HepG2 (cell line): ENCODE results near the gene GDF9. TPM values are rescaled to one million over a fixed set of nuclear protein-coding genes. Genes with fewer than 3 reads are reported as not detected.

ENCODE experiments used
- ATAC-seq: fragments of 200-7000 bp; cut with Tn5 transposase; 3 replicates; pipeline ENCODE4 v1.9.1; 2020; ENCODE audit warnings: mild to moderate bottlenecking, moderate library complexity
- BruUV-seq: library from RNA; stranded (reverse); fragments of 400-500 nt; replicated peaks from 2 replicates; lab custom pipeline; 2021; lab: Mats Ljungman, UMichigan
- CTCF ChIA-PET: fragments of 300-600 bp; formaldehyde crosslinking; extraction: SDS; loops from one replicate; lab custom pipeline; 2021; ENCODE audit warnings: low total read pairs, inconsistent platforms, low intra/inter-chr PET ratio; lab: Yijun Ruan, JAX
- POLR2A ChIA-PET: fragments of 350-600 bp; sonication (Branson Sonifier 250); formaldehyde crosslinking; loops from one replicate; lab custom pipeline; 2020; ENCODE audit warnings: antibody characterized with exemption, inconsistent platforms; lab: Yijun Ruan, JAX
- DNase-seq: peaks from one replicate; pipeline ENCODE4 v3.0.0-alpha.2; 2015; ENCODE audit warnings: low spot score
- FAIRE-seq: peaks from 3 replicates; lab custom pipeline; 2011; peaks lifted over from hg19 to GRCh38; lab: Jason Lieb, UNC
- H2AFZ ChIP-seq: one replicate; pipeline ENCODE4 v1.6.1; 2011; ENCODE audit warnings: low read length, inconsistent platforms
- H3K27ac ChIP-seq: fragments of 300-600 bp; 3 replicates; pipeline ENCODE4 v1.8.0; 2011; ENCODE audit warnings: mixed run types, mild to moderate bottlenecking, mixed read lengths, low read length, inconsistent platforms; ENCODE audit not compliant: insufficient read depth; ENCODE audit errors: extremely low read length
- H3K27me3 ChIP-seq, 2 experiments: fragments of 200-600 bp in 1 of 2; 2 replicates in 1 of 2; 3 replicates in 1 of 2; pipeline versions ENCODE4 v1.6.0 to v1.8.0; 2011; ENCODE audit warnings: low read length in 2 of 2, mild to moderate bottlenecking in 2 of 2, moderate library complexity in 2 of 2, inconsistent platforms in 1 of 2; ENCODE audit not compliant: insufficient read depth in 2 of 2, control insufficient read depth in 1 of 2
- H3K36me3 ChIP-seq, 2 experiments: fragments of 200-600 bp in 1 of 2; replicated peaks in 1 of 2; 2 replicates in 1 of 2; 3 replicates in 1 of 2; pipeline versions ENCODE4 v1.5.1 to v1.8.0; 2011; ENCODE audit warnings: low read length in 2 of 2, inconsistent platforms in 1 of 2; ENCODE audit not compliant: insufficient read depth in 2 of 2, control insufficient read depth in 1 of 2
- H3K4me1 ChIP-seq: 2 replicates; pipeline ENCODE4 v1.5.1; 2012; ENCODE audit warnings: low read length, inconsistent platforms; ENCODE audit not compliant: insufficient read depth
- H3K4me2 ChIP-seq: 2 replicates; pipeline ENCODE4 v1.6.0; 2011; ENCODE audit warnings: low read depth, low read length, inconsistent platforms
- H3K4me3 ChIP-seq, 3 experiments: fragments of 200-600 bp in 1 of 3; sonication (generic), shearing (Covaris generic) in 1 of 3; replicated peaks in 1 of 3; 2 replicates each; pipeline ENCODE4 v1.5.1; 2011 to 2016; ENCODE audit warnings: low read length in 3 of 3, inconsistent platforms in 2 of 3, low read depth in 2 of 3, mild to moderate bottlenecking in 2 of 3, control low read depth in 1 of 3, mixed read lengths in 1 of 3; ENCODE audit not compliant: insufficient read depth in 1 of 3
- H3K79me2 ChIP-seq: one replicate; pipeline ENCODE4 v1.6.1; 2011; ENCODE audit warnings: low read length, inconsistent platforms; ENCODE audit not compliant: insufficient read depth
- H3K9ac ChIP-seq: 2 replicates; pipeline ENCODE4 v1.6.0; 2011; ENCODE audit warnings: mild to moderate bottlenecking, low read depth, low read length, inconsistent platforms; ENCODE audit not compliant: insufficient read depth
- H3K9me3 ChIP-seq: 2 replicates; pipeline ENCODE4 v1.5.1; 2012; ENCODE audit warnings: mild to moderate bottlenecking, low read length
- H4K20me1 ChIP-seq: 2 replicates; pipeline ENCODE4 v1.6.0; 2011; ENCODE audit warnings: inconsistent platforms, mild to moderate bottlenecking, low read length, moderate library complexity; ENCODE audit not compliant: insufficient read depth
- AGO2 ChIP-seq: fragments of 200-400 bp; formaldehyde crosslinking; optimal IDR thresholded peaks from 2 replicates; pipeline ENCODE3; 2017; ENCODE audit warnings: mild to moderate bottlenecking, low read depth, low read length, moderate library complexity
- ELF1 ChIP-seq: sonication (generic); formaldehyde crosslinking; IDR thresholded peaks from 2 replicates; pipeline ENCODE4 v1.4.0; 2020; ENCODE audit warnings: missing genetic modification reagents
- ETV6 ChIP-seq: sonication (generic); formaldehyde crosslinking; conservative IDR thresholded peaks from 2 replicates; pipeline ENCODE4 v1.4.0; 2020; ENCODE audit warnings: missing genetic modification reagents
- HOXA5 ChIP-seq: sonication (generic); formaldehyde crosslinking; IDR thresholded peaks from 2 replicates; pipeline ENCODE4 v1.4.0; 2020; ENCODE audit warnings: missing genetic modification reagents
- TARDBP ChIP-seq: sonication (generic); formaldehyde crosslinking; IDR thresholded peaks from 2 replicates; pipeline ENCODE4 v1.8.0; 2022; ENCODE audit warnings: mild to moderate bottlenecking, missing genetic modification reagents
- ZFP91 ChIP-seq: sonication (generic); formaldehyde crosslinking; IDR thresholded peaks from 2 replicates; pipeline ENCODE4 v1.9.0; 2022; ENCODE audit warnings: missing genetic modification reagents, mild to moderate bottlenecking, borderline replicate concordance
- ZNF512B ChIP-seq: sonication (generic); formaldehyde crosslinking; IDR thresholded peaks from 2 replicates; pipeline ENCODE4 v1.5.1; 2020; ENCODE audit warnings: missing genetic modification reagents, mild to moderate bottlenecking, borderline replicate concordance
- ZNF646 ChIP-seq: sonication (generic); formaldehyde crosslinking; IDR thresholded peaks from 2 replicates; pipeline ENCODE4 v1.9.0; 2021; ENCODE audit warnings: mild to moderate bottlenecking, missing genetic modification reagents
- ZNF768 ChIP-seq: sonication (generic); formaldehyde crosslinking; IDR thresholded peaks from 2 replicates; pipeline ENCODE4 v1.4.0; 2020; ENCODE audit warnings: missing genetic modification reagents
- ZNF781 ChIP-seq: sonication (generic); formaldehyde crosslinking; IDR thresholded peaks from 2 replicates; pipeline ENCODE4 v1.5.1; 2020; ENCODE audit warnings: borderline replicate concordance, mild to moderate bottlenecking, missing genetic modification reagents; ENCODE audit errors: not compliant biosample characterization
- ZNF788 ChIP-seq: sonication (generic); formaldehyde crosslinking; IDR thresholded peaks from 2 replicates; pipeline ENCODE4 v1.5.0; 2020; ENCODE audit warnings: mild to moderate bottlenecking, missing genetic modification reagents, borderline replicate concordance
- WGBS: methylation state at CpG from one replicate; pipeline ENCODE4 v1.1.6; 2017; ENCODE audit warnings: low lambda C conversion rate; 5-methylcytosine and 5-hydroxymethylcytosine counted together
- in situ Hi-C: cut with HindIII; loops from 2 replicates; pipeline ENCODE4 v1.10.0; 2017; ENCODE audit warnings: low pct_unique_long_range_greater_than_20kb; ENCODE audit not compliant: extremely low pct_ligation_motif_present
- intact Hi-C: fragments of 100-400 bp; cut with micrococcal nuclease; formaldehyde crosslinking; loops from one replicate; pipeline ENCODE4 v1.10.0; 2022; ENCODE audit not compliant: unreplicated experiment
- polyA plus RNA-seq, 8 experiments: library from polyadenylated mRNA; depleted of rRNA in 3 of 8; stranded (reverse) in 7 of 8; unstranded in 1 of 8; fragments of >200 nt; fragmentation: Illumina TruSeq in 4 of 8; extraction: Trizol in 4 of 8; gene quantifications; 2 replicates each; pipeline versions ENCODE4 v1.2.1 to v1.2.3, GENCODE V29; 2011 to 2016; ENCODE audit warnings: low read depth in 4 of 8, missing spikeins in 1 of 8, mixed read lengths in 1 of 8; ENCODE audit not compliant: insufficient read depth in 1 of 8
- total RNA-seq, 5 experiments: library from RNA; depleted of rRNA; stranded (reverse); fragments of >200 nt; fragmentation: Illumina TruSeq; extraction: Trizol; gene quantifications; 2 replicates each; pipeline ENCODE4 v1.2.3, GENCODE V29; 2016; ENCODE audit warnings: low read depth in 1 of 5

Gene GDF9
- total and polyA plus RNA-seq, 2 of the 13 experiments (the other 11 are each of a cell fraction or from before 2014, with no cell fraction given): 0.33 to 0.38 TPM

- WGBS: 0% methylated on average over 4 of the region's 75 CpGs
- CTCF ChIA-PET: interaction anchor here (1.1 to 3.1 kb wide), 4 partner anchors 35 to 75 kb away, joined by 3 to 39 read pairs (median 6); partner anchors contain the start of genes GDF9 and UQCRQ
- Histone ChIP-seq H3K27ac (peak overlapping the region; percentile 90), H3K36me3 (peaks cover 3 to 15% of the 10 kb centered on the region in 2 experiments; a peak in 4 of 5 replicates), H4K20me1 (no peaks in the 10 kb centered on the region), H3K4me2 (peak overlapping the region; percentile 93), H2AFZ (no peak overlapping the region), H3K79me2 (peaks cover 37% of the 10 kb centered on the region), H3K27me3 (no peaks in the 10 kb centered on the region), H3K9ac (peak overlapping the region; percentile 96), H3K9me3 (no peaks in the 10 kb centered on the region), H3K4me1 (peaks cover 61% of the 10 kb centered on the region), H3K4me3 (peak overlapping the region; percentile 79 to 94 (median 93))
- ATAC-seq: peak; percentile 87
- DNase-seq: peak; percentile 56
- no TSS peak for BruUV-seq
- in situ Hi-C loops: loop anchor here (5.0 kb wide), 1 partner anchor 42 kb away; the partner anchor contains the start of gene LEAP2
- no peak for FAIRE-seq
- intact Hi-C loops: loop anchor here (1.0 kb wide), 2 partner anchors 36 to 53 kb away; partner anchors contain the start of genes GDF9 and UQCRQ
- POLR2A ChIA-PET: interaction anchor here (1.0 to 6.6 kb wide), 10 partner anchors 9 to 221 kb away, joined by 3 to 91 read pairs (median 24); partner anchors contain the start of genes GDF9, HSPA4, KIF3A and LEAP2
- peak; percentile 27; the same call in 1 of the 2 replicates for TF ChIP-seq ZNF788
- TF ChIP-seq AGO2: peak; percentile 88
- peak; percentile 58; the same call in 1 of the 2 replicates for TF ChIP-seq HOXA5 (CRISPR knock-in tag)
- TF ChIP-seq ZNF768 (CRISPR knock-in tag): peak; percentile 45; the same call in 1 of the 2 replicates
- peak; percentile 44; the same call in 1 of the 2 replicates for TF ChIP-seq TARDBP
- TF ChIP-seq ZFP91 (CRISPR knock-in tag): peak; percentile 82
- peak; percentile 31; the same call in 1 of the 2 replicates for TF ChIP-seq ELF1
- TF ChIP-seq ZNF646 (CRISPR knock-in tag): peak; percentile 54; the same call in 1 of the 2 replicates
- no peak for TF ChIP-seq ETV6
- 0 out of 2 replicates have a peak, but pooled peaks have one; percentile 26 for TF ChIP-seq ZNF512B (CRISPR knock-in tag)
- TF ChIP-seq ZNF781: peak; percentile 55
These were observed 36.4 kb downstream of the GDF9 start for GRCh38 chr5:132829742-132830435.
